GM18951 (cell line): Measurements from ENCODE around the gene SENP7.

Experiments used
- POLR2A ChIP-seq: IDR thresholded peaks from 4 replicates; pipeline ENCODE4 v1.6.1; 2011; ENCODE audit warnings: mild to moderate bottlenecking; ENCODE audit not compliant: insufficient read length, insufficient read depth; ENCODE audit errors: extremely low read depth
- in situ Hi-C: fragments of 300-500 bp; cut with MboI; formaldehyde crosslinking; loops from one replicate; pipeline ENCODE4 v1.12.0; 2022; ENCODE audit warnings: low sequenced_read_pairs, mixed read lengths, inconsistent platforms; ENCODE audit not compliant: unreplicated experiment

SENP7 gene

DNA sequence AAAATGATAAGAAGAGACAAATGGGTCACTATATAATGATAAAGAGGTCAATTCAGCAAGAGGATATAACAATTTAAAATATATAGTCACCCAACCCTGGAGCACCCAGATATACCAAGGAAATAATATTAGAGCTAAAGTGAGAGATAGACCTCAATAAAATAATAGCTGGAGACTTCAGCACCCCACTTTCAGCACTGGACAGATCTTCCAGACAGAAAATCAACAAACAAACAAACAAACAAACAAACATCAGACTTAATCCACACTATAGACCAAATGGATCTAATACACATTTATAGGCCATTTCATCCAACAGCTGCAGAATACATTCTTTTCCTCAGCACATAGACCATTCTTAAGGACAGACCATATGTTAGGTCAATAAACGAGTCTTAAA lies 79.4 kb downstream of the SENP7 start:
- in situ Hi-C loops: no loop called here
- TF ChIP-seq POLR2A: no peak

DNA sequence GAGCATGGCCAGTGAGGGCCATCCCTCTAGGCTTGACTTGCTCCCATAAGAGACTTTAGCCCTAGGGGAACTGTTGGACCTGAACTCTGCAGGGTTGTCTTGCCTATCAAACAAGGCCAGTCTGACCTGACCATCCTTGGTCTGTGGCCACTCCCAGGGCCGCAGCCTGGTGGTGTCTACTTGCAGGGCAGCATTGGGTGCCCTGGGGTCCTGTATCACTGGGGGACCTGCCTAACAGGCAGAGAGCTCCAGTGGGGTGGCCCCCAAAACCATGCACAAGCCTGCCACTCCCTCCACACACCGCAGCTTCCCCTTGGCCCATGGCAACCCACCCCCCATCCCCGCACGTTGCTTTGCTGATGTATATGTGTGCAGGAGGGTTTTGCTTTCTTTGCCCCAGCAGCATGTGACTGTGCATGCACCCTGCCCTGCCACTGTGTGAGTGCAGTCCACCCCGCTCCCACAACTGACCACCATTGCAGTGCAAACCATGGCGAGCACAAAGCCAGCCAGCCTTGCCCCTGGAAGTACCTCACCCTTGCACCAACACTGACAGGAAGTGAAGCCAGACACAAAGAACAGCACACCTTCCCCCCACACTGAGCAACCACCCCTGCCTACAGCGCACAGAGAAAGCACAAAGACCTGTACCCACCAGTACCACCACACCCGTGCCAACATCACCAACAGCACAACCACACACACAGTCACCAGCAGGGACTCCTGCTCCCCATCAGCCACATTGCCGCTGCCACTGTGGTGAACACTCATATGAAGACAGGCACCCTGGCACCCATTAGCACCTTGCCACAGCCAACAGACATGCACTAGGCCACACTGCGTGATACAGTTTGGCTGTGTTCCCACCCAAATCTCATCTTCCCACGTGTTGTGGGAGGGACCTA lies 88.8 kb downstream of the SENP7 start:
- TF ChIP-seq POLR2A: no peak
- in situ Hi-C loops: no loop called here

DNA sequence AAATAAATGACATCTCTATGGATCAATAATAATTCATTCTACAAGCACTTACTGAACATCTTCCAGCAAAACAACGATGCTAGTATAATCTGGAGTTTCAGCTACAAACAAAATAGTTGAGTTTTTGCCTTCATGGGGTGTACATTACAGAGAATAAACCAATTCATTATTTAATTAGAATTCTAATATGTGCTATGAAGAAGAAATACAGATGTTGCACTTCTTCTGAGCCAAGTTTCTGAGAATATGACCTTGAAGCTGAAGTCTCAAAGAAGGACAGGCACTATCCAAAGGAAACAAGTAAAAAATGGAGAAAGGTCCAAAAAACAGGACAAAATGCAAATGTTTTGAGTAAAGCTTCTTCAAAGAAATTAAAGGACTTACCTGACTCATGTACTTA lies 94.2 kb downstream of the SENP7 start:
- TF ChIP-seq POLR2A: no peak
- in situ Hi-C loops: no loop called here

DNA sequence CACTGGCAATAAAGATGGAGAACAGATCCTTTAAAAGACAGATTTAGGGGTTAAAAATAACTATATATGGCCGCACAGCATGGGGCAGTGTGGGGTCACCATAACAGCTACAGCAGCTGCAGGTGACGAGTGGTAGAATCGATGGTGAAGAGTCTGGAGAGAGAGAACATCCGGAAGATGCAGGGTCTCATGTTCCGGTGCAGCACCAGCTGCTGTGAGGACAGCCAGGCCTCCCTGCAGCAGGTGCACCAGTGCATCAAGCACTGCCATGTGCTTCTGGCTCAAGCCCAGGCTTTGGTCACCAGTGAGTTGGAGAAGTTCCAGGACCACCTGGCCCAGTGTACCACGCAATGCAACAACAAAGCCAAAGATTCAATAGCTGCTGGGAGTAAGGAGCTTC lies 98.9 kb downstream of the SENP7 start:
- TF ChIP-seq POLR2A: no peak

DNA sequence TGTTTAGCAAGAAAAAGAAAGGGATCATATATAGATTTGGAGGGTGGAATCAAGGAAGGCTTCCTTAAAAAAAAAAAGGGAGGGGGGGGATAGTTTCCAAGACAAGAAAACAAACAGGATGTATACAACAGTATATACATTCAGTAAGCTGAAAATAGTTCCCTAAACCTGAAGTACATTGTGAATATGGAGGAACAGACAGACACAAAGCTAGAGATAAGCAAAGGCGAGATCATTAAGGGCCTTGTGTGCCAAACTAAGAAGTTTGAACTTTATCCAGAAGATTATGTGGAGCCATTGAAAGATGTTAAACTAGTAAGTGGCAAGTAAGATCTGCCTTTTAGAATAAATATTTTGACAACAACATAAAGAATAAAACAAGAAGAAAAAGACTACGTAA lies 99.4 kb downstream of the SENP7 start:
- TF ChIP-seq POLR2A: no peak
- in situ Hi-C loops: no loop called here

More for the DNA sequence above, 98.9 kb downstream of the SENP7 start:
- in situ Hi-C loops: no loop called here

DNA sequence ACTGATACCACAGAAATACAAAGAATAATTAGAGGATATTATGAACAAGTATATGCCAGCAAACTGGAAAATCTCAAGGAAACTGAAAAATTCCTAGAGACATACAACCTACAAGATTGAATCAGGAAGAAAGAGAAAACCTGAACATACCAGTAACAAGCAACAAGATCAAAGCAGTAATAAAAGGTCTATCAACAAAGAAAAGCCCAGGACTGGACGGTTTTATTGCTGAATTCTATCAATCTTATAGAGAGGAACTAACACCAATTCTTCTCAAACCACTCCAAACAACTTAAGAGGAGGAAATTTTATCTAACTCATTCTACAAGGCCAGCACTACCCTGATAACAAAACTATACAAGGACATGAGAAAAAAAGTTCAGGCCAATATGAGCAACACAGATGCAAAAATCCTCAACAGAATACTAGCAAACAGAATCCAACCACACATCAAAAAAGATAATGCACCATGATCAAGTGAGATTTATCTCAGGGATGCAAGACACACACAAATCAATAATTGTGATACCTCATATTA lies 121.5 kb downstream of the SENP7 start:
- in situ Hi-C loops: no loop called here
- TF ChIP-seq POLR2A: no peak

DNA sequence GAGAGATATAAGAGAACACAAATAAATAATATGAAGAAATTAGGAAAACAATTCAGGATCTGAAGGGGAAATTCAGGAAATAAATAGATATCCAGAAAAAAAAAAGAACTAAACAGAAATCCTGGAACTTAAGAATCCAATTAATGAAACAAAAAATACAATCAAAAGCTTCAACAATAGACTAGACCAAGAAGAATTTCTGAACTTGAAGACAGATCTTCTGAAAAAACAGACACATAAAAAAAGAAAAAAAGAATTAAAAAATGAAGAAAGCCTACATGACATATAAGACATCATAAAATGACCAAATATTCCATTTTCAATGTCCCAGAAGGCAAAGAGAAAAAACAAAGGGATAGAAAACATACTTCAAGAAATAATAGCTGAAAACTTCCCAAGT lies 124.3 kb downstream of the SENP7 start:
- in situ Hi-C loops: no loop called here
- TF ChIP-seq POLR2A: no peak

DNA sequence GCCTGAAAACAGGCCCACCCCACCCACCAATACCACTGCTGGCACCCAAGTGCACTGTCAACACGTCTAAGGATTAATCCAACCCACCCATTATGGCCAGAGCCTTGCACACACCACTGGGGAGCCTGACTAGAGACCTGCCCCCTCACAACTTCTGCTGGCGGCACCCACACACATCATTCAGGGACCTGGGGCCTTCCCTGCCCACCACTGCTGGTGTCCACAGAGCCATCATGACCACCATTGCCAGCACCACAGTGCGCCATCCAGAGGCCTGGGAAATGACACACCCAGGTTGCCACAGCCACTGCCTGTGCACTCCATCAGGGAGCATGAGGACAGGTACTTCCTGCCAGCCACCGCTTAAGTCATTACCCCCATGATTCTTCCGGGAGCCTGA lies 125.7 kb downstream of the SENP7 start:
- no peak for TF ChIP-seq POLR2A
- in situ Hi-C loops: no loop called here

DNA sequence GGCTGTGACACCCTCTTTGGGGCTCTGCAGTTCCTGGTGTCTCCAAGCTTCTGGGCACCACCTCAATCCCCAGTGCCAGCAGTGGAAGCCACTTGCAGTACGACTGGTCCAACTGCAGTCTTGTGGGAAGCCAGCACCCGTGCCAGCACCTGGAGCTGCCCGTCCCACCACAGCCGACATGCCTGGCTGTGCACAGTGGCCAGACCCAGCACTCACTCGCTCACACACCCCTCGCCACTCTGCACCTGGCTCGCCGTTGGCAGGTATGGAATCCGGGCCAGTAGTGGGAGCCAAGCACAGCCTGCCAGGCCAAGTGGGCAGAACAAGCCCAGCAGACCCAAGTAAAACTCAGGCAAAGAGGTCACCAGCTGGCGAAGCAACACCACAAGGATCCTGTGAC lies 128.6 kb downstream of the SENP7 start:
- in situ Hi-C loops: no loop called here
- TF ChIP-seq POLR2A: no peak

DNA sequence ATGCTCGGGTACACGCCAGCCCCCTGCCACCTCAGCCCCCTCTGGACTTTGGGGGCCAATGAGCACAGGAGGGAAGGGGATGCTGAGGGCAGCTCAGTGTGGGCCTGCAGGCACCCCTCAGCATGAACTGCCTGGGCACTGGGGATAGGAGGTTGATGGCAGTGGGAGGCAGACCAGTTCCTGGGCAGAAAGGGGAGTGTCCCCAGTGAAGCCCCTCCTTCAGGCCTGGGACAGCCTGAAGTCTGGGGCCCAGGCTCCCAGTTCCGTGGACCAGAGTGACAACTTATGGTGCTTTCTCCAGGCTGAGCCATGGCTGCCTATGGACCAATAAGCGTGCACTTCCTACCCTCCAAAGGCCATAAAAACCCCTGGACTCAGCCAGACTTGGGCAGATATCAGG lies 129.4 kb downstream of the SENP7 start:
- no peak for TF ChIP-seq POLR2A
- in situ Hi-C loops: no loop called here

DNA sequence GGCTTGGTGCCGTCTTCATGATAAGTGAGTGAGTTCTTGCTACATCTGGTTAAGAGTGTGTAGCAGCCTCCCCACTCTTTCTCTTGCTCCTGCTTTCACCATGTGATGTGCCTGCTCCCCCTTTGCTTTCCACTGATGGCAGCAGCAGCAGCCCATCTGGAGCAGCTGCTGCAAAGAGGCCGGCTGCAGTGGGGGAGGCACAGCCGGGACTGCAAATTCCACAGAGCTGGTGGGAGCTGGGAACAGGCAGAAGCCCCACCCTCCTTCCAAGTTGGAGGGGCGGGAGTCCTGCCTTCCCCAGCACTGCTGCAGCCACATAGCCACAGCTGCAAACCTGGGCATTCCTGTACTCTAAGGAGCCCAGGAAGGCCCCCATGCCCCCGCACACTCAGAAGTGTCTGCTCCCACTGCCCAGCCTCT lies 129.8 kb downstream of the SENP7 start:
- in situ Hi-C loops: no loop called here

DNA sequence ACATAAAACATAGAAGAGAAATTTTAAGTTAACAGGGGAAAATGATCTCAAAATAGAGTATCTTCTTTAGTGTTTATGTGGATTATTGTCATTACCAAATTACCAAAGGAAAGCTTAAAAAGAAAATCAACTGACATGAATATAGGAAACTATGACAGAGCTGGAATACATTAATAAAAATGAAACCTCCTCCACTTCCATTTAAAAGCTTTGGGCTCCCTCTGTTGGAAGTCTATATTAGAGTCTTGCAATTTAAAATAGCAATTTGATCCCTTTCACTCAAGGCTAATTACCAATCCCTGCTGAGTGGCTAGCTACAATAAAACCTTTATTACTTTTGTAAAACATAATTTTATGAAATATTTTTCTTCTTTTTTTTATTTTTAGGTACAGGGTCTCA lies 131.2 kb downstream of the SENP7 start:
- in situ Hi-C loops: no loop called here
- no peak for TF ChIP-seq POLR2A

More for the DNA sequence above, 129.8 kb downstream of the SENP7 start:
- no peak for TF ChIP-seq POLR2A

DNA sequence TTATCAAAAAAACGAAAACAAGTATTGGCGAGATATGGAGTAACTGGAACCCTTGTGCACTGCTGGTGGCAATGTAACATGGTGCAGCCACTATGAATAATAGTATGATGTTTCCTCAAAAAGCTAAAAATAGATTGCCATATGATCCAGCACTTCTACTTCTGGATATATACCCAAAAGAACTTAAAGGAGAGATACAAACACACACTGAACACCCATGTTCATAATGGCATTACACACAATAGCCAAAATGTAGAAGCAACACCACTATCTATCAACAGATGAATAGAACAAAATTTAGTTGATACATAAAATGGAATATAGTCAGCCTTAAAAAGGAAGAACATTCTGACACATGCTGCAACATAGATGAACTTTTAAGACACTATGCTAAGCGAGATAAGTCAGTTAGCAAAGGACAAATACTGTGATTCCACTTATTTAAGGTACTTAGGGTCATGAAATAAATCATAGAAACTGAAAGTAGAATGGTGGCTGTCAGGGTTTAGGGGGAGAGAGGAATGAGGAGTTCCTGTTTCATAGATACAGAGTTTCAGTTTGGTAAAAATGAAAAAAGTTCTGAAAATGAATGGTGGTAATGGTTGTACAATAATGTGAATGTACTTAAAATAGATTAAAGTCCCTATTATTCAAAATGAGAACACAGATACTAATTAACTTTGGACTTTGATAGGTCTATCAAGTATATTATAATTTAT lies 133.2 kb downstream of the SENP7 start:
- in situ Hi-C loops: no loop called here
- no peak for TF ChIP-seq POLR2A
